Measurements from ENCODE around the gene SRL.

- no peak for TF ChIP-seq CTCF (IDR thresholded peaks at IDR 0.05)
- TF ChIP-seq EP300 (IDR thresholded peaks at IDR 0.05), result no peak
- TF ChIP-seq POLR2A (IDR thresholded peaks at IDR 0.05), result no peak
Observed at GRCh38 chr16:4262303-4262835, 20.5 kb upstream of the SRL start.
